Right lobe of liver (tissue), 6 donors: ENCODE measurements around the gene CLSTN3. TPM values are rescaled to one million over a fixed set of nuclear protein-coding genes. Genes with fewer than 3 reads are reported as not detected.

Source experiments
- ATAC-seq, 4 donors: fragments of 200-7000 bp; cut with Tn5 transposase; one replicate each; pipeline ENCODE4 v1.9.1; 2020; ENCODE audit warnings: mild to moderate bottlenecking in 4 of 4, moderate library complexity in 4 of 4
- DNase-seq, 3 donors: peaks; one replicate each; pipeline ENCODE4 v3.0.0-alpha.2; 2020
- H3K27ac ChIP-seq, 3 donors: fragments of 200-600 bp; one replicate each; pipeline ENCODE4 v1.8.0; 2022
- H3K27me3 ChIP-seq, 2 donors: fragments of 200-600 bp; one replicate each; pipeline ENCODE4 v1.8.0; 2022
- H3K36me3 ChIP-seq, 4 donors: fragments of 200-600 bp; sonication (generic) in 1 of 4; one replicate each; pipeline versions ENCODE4 v1.5.1 to v1.8.0; 2017 to 2022; ENCODE audit warnings: control low read depth in 1 of 4
- H3K4me1 ChIP-seq, 4 donors: fragments of 200-600 bp; sonication (generic) in 1 of 4; one replicate each; pipeline versions ENCODE4 v1.5.1 to v1.8.0; 2017 to 2022; ENCODE audit warnings: control low read depth in 1 of 4
- H3K4me3 ChIP-seq, 3 donors: fragments of 200-600 bp; one replicate each; pipeline ENCODE4 v1.8.0; 2022
- H3K9me3 ChIP-seq, 4 donors: fragments of 200-600 bp; sonication (generic) in 1 of 4; one replicate each; pipeline versions ENCODE4 v1.5.1 to v1.8.0; 2017 to 2022; ENCODE audit warnings: control low read depth in 1 of 4
- POLR2A ChIP-seq: fragments of 450-650 bp; IDR thresholded peaks from one replicate; pipeline ENCODE4 v1.6.1; 2017; ENCODE audit warnings: antibody characterized with exemption, mild to moderate bottlenecking
- WGBS: methylation state at CpG from one replicate; pipeline ENCODE4 v1.1.6; 2018; ENCODE audit warnings: low coverage, low lambda C conversion rate; ENCODE audit not compliant: insufficient coverage; ENCODE audit errors: missing lambda C conversion rate; 5-methylcytosine and 5-hydroxymethylcytosine counted together
- intact Hi-C, 2 donors: fragments of 100-400 bp; cut with DNase I; formaldehyde crosslinking; loops; one replicate each; pipeline versions ENCODE4 v1.11.2 to v1.14.1; 2022
- total RNA-seq, 6 experiments: library from RNA; depleted of rRNA in 2 of 6; stranded (reverse); fragments of >200 nt in 2 of 6; fragmentation: NEBNext Ultra II Directional in 3 of 6; extraction: Animal tissue kit (Norgen Biotek cat#: 25700) in 3 of 6; gene quantifications; one replicate each; pipeline versions ENCODE4 v1.1.0 to v1.2.4, GENCODE V29; 2016 to 2023
- TF ChIP-seq, protein P1 (sequence below), 4 donors: fragments of 200-600 bp in 3 of 4; fragments of 450-650 bp in 1 of 4; IDR thresholded peaks; one replicate each; pipeline versions ENCODE4 v1.5.1 to v1.8.0; 2016 to 2022; ENCODE audit warnings: antibody characterized with exemption in 4 of 4, mild to moderate bottlenecking in 2 of 4
- donor health status: DM: no; HTN: yes; CAD: no.
- donor health status: DM: no; HTN: no; CAD: no.
- donor health status: DM: no; HTN: no; CAD: no.
- donor health status: DM: no; HTN: yes; CAD: no.
- donor health status: DM: no; HTN: yes; CAD: no.

Gene CLSTN3
- total RNA-seq, 6 experiments from 2014 or later: 38.9 to 55.2 (median 43.1) TPM

DNA sequence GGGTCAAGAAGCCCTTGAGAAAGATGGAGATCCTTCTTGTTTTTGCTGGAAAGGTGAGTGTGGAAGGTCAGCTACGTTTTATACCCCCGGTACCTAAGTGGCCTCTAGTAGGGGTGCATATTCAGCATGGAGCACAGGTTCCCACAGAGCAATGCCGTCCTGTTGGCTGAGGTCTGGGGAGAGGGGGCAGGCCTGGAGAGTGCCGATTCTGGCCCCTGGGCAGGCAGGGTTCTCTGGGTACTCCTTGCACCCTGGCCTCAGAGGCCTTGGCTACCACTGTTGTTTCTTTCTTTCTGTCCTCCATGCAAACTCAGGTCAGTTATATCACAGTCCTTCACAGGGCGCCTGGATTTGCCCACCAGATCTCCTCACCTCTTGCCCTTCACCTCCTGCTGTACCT, 10.0 kb upstream of the CLSTN3 start:
- no peaks in the 10 kb centered on the region for H3K27me3 ChIP-seq
- peak overlapping the region in 1 of 3 donors; percentile 33 for H3K27ac ChIP-seq
- H3K4me3 ChIP-seq: no peak overlapping the region
- no peak for DNase-seq
- intact Hi-C loops: no loop called here
- 89% methylated on average over 1 of the region's 5 CpGs for WGBS
- ATAC-seq: no peak
- peaks cover 0 to 3% (median under 1%) of the 10 kb centered on the region in 4 donors for H3K36me3 ChIP-seq
- H3K4me1 ChIP-seq: peaks cover 0 to 79% (median 13%) of the 10 kb centered on the region in 4 donors
- TF ChIP-seq POLR2A: no peak
- TF ChIP-seq, protein P1, sequence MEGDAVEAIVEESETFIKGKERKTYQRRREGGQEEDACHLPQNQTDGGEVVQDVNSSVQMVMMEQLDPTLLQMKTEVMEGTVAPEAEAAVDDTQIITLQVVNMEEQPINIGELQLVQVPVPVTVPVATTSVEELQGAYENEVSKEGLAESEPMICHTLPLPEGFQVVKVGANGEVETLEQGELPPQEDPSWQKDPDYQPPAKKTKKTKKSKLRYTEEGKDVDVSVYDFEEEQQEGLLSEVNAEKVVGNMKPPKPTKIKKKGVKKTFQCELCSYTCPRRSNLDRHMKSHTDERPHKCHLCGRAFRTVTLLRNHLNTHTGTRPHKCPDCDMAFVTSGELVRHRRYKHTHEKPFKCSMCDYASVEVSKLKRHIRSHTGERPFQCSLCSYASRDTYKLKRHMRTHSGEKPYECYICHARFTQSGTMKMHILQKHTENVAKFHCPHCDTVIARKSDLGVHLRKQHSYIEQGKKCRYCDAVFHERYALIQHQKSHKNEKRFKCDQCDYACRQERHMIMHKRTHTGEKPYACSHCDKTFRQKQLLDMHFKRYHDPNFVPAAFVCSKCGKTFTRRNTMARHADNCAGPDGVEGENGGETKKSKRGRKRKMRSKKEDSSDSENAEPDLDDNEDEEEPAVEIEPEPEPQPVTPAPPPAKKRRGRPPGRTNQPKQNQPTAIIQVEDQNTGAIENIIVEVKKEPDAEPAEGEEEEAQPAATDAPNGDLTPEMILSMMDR (IDR thresholded peaks at IDR 0.05): no peak
- no peaks in the 10 kb centered on the region for H3K9me3 ChIP-seq

- 51% methylated on average over 5 of the region's 5 CpGs for WGBS
- intact Hi-C loops: no loop called here
- no peak for DNase-seq
- Histone ChIP-seq H3K4me3 (no peak overlapping the region), H3K36me3 (no peaks in the 10 kb centered on the region), H3K27me3 (no peaks in the 10 kb centered on the region), H3K9me3 (no peaks in the 10 kb centered on the region), H3K4me1 (peaks cover 0 to 89% (median 16%) of the 10 kb centered on the region in 4 donors), H3K27ac (peak overlapping the region in 1 of 3 donors; percentile 29)
- TF ChIP-seq POLR2A: no peak
- peak in 1 of 4 donors; percentile 0 for ATAC-seq
Observed at GRCh38 chr12:7121324-7121723, 8.8 kb upstream of the CLSTN3 start.

DNA sequence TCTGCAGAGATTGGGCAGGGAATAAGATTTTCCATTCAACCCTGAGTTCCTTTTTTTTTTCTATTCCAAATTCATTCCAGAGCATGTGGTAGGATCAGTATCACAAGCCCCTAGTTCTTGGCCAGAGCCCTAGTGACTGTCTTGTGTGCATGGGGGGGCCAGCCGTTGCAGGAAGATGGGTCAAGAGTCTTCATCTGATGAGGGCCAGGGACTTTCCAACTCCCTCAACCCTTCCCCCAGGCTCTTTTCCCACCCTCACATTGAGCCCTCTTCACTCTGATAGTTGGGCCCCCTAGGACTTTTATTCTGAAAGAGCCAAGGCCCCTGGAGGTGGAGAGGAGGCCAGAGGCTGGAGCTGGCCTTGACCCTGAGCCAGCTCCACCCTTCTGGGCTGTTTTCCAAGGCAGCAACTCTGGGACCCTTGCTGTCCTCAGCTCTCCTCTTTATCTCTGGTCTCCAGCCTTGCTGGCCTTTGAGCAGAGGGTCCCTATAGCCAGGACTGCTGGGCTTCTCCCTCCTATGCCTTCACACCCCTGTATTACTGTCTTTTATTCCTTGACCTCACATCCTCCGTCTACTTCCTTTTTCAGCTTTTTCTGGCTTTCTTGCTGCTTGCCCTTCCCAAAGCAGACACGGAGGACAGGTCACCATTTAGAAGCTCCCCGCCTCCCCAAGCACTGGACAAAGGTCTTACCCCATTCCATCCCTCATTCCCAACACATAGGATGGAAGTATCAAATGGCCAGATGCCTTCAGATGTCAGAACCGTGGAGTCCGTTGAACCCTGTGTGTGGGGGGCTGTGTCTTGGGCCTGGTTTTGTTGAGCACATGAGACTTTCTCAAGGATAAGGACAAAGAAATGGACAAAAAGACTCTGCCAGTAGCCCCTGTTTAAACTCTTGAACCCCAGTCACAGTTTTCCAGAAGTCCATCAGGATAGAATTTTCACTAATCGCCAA, 7.1 kb upstream of the CLSTN3 start:
- TF ChIP-seq POLR2A: no peak
- TF ChIP-seq, protein P1 (IDR thresholded peaks at IDR 0.05): no peak
- peak in 1 of 3 donors; percentile 77 for DNase-seq
- Histone ChIP-seq H3K36me3 (no peaks in the 10 kb centered on the region), H3K4me3 (peak overlapping the region in 2 of 3 donors; percentile 40 to 44), H3K4me1 (peaks cover 0 to 91% (median 16%) of the 10 kb centered on the region in 4 donors), H3K27me3 (no peaks in the 10 kb centered on the region), H3K9me3 (no peaks in the 10 kb centered on the region), H3K27ac (peak overlapping the region; percentile 9 to 77 (median 65))
- intact Hi-C loops: no loop called here
- peak; percentile 32 to 47 (median 39) for ATAC-seq
- 16% methylated on average over 7 of the region's 7 CpGs for WGBS

DNA sequence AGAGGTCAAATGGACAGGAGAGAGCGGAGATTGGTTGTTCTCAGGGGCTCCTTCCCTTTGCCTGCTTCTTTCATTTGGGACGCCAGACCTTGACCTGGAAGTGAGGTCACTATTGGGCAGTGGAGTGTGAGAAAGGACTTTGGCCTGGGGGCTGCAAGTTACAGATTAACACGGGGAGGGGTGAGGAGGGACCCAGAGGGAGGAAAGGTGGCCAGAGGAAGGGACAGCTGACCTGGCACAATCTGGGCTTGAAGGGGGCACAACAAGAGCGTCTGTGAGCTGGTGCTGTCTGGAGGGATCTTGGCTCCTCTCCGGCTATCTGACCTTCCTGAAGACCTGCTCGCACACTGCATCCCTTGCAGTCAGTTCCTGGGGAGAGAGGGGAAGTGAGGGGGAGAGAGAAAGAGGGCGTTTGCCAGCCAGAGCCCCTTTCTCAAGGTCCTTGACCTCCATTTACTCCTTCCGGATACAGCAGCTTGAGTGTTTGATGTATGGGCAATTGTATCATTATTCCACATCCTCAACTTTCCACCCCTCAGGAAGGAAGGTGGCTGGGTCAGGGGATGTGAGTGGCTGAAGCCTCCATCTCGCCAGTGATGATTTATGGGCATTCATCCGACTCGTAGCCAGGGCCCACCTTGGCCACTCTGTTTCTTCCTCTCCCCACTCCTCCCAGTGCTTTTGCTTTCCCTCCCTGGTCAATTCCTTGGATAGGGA, 6.2 kb upstream of the CLSTN3 start:
- H3K27ac ChIP-seq: peak overlapping the region in 2 of 3 donors; percentile 65 to 77
- intact Hi-C loops: no loop called here
- TF ChIP-seq, protein P1 (IDR thresholded peaks at IDR 0.05): no peak
- no peak for TF ChIP-seq POLR2A
- no peaks in the 10 kb centered on the region for H3K9me3 ChIP-seq
- peak; percentile 54 to 74 (median 66) for ATAC-seq
- H3K36me3 ChIP-seq: no peaks in the 10 kb centered on the region
- peak overlapping the region in 2 of 3 donors; percentile 40 to 44 for H3K4me3 ChIP-seq
- no peaks in the 10 kb centered on the region for H3K27me3 ChIP-seq
- WGBS: 24% methylated on average over 7 of the region's 11 CpGs
- DNase-seq: peak; percentile 65 to 94 (median 89)
- peaks cover 0 to 83% (median 16%) of the 10 kb centered on the region in 4 donors for H3K4me1 ChIP-seq
